OCI-LY1 (cell line): ENCODE measurements around the gene ALS2CL.

ENCODE experiments used
- CTCF ChIP-seq: fragments of 200-600 bp; sonication (generic), shearing (Covaris generic); IDR thresholded peaks from 2 replicates; pipeline ENCODE4 v1.5.1; 2017; ENCODE audit warnings: mild to moderate bottlenecking, antibody characterized with exemption, low read length, moderate library complexity, mixed read lengths
- EZH2 ChIP-seq: fragments of 200-600 bp; sonication (generic), shearing (Covaris generic); IDR thresholded peaks from 2 replicates; pipeline ENCODE4 v1.8.0; 2017; ENCODE audit warnings: borderline replicate concordance, mixed run types, mild to moderate bottlenecking, antibody characterized with exemption, low read length, moderate library complexity, mixed read lengths

GRCh38 chr3:46668116-46668515 lies 25.4 kb downstream of the ALS2CL start:
- no peak for TF ChIP-seq CTCF
- no peak for TF ChIP-seq EZH2
